HepG2 (cell line): ENCODE results near the gene PDZD7. TPM values are rescaled to one million over a fixed set of nuclear protein-coding genes. Genes with fewer than 3 reads are reported as not detected.

Source experiments
- ATF7-NPFF ChIP-seq: sonication (generic); formaldehyde crosslinking; IDR thresholded peaks from 2 replicates; pipeline ENCODE4 v1.8.1; 2023; ENCODE audit warnings: mild to moderate bottlenecking, low read depth, missing genetic modification reagents, moderate library complexity
- BRF2 ChIP-seq: sonication (generic); formaldehyde crosslinking; IDR thresholded peaks from 2 replicates; pipeline ENCODE4 v1.8.1; 2022; ENCODE audit warnings: mild to moderate bottlenecking, missing genetic modification reagents
- GABPA ChIP-seq, 2 experiments: IDR thresholded peaks; 2 replicates each; pipeline ENCODE4 v1.6.1; 2011 to 2016; ENCODE audit warnings: low read depth in 2 of 2, low read length in 1 of 2, missing biosample characterization in 1 of 2, missing genetic modification characterization in 1 of 2
- GPBP1L1 ChIP-seq: sonication (generic); formaldehyde crosslinking; IDR thresholded peaks from 2 replicates; pipeline ENCODE4 v1.5.0; 2020; ENCODE audit warnings: mild to moderate bottlenecking, missing genetic modification reagents
- GZF1 ChIP-seq: sonication (generic); formaldehyde crosslinking; IDR thresholded peaks from 2 replicates; pipeline ENCODE4 v1.5.1; 2020; ENCODE audit warnings: mild to moderate bottlenecking, missing genetic modification reagents
- HOXD1 ChIP-seq: sonication (generic); formaldehyde crosslinking; IDR thresholded peaks from 2 replicates; pipeline ENCODE4 v1.5.0; 2020; ENCODE audit warnings: missing genetic modification reagents
- IRF2 ChIP-seq: IDR thresholded peaks from 2 replicates; pipeline ENCODE4 v1.6.1; 2018; ENCODE audit warnings: missing genetic modification reagents, missing compliant biosample characterization
- KLF6 ChIP-seq: IDR thresholded peaks from 2 replicates; pipeline ENCODE4 v1.8.0; 2016; ENCODE audit warnings: missing biosample characterization, missing genetic modification reagents
- MBNL3 ChIP-seq: fragments of 250-450 bp; sonication (Bioruptor Pico); conservative IDR thresholded peaks from 2 replicates; pipeline ENCODE4 v1.8.0; 2022; ENCODE audit warnings: mild to moderate bottlenecking, inconsistent platforms
- PLRG1 ChIP-seq: fragments of 450-650 bp; conservative IDR thresholded peaks from 2 replicates; pipeline ENCODE4 v1.6.1; 2016
- RAD21 ChIP-seq: fragments of 450-650 bp; formaldehyde crosslinking; IDR thresholded peaks from 2 replicates; pipeline ENCODE4 v1.5.0; 2020; ENCODE audit warnings: mild to moderate bottlenecking
- REL ChIP-seq: sonication (generic); formaldehyde crosslinking; conservative IDR thresholded peaks from 2 replicates; pipeline ENCODE4 v1.8.0; 2022; ENCODE audit warnings: mild to moderate bottlenecking, missing genetic modification reagents, moderate library complexity
- TOE1 ChIP-seq: sonication (generic); formaldehyde crosslinking; IDR thresholded peaks from 2 replicates; pipeline ENCODE4 v1.4.0; 2020; ENCODE audit warnings: mild to moderate bottlenecking, missing genetic modification reagents
- XBP1 ChIP-seq: sonication (generic); formaldehyde crosslinking; IDR thresholded peaks from 2 replicates; pipeline ENCODE4 v1.5.0; 2020; ENCODE audit warnings: missing genetic modification reagents
- ZFP37 ChIP-seq: sonication (generic); formaldehyde crosslinking; IDR thresholded peaks from 2 replicates; pipeline ENCODE4 v1.4.0; 2020; ENCODE audit warnings: missing genetic modification reagents, borderline replicate concordance
- ZFY ChIP-seq: sonication (generic); formaldehyde crosslinking; IDR thresholded peaks from 2 replicates; pipeline ENCODE4 v1.4.0; 2020; ENCODE audit warnings: missing genetic modification reagents
- ZNF276 ChIP-seq: sonication (generic); formaldehyde crosslinking; IDR thresholded peaks from 2 replicates; pipeline ENCODE4 v1.4.0; 2020; ENCODE audit warnings: mild to moderate bottlenecking, low read depth, missing genetic modification reagents
- ZNF326 ChIP-seq: sonication (generic); formaldehyde crosslinking; IDR thresholded peaks from 2 replicates; pipeline ENCODE4 v1.4.0; 2020; ENCODE audit warnings: missing genetic modification reagents, borderline replicate concordance
- ZNF414 ChIP-seq: sonication (generic); formaldehyde crosslinking; IDR thresholded peaks from 2 replicates; pipeline ENCODE4 v1.5.0; 2020; ENCODE audit warnings: missing genetic modification reagents
- ZNF609 ChIP-seq: sonication (generic); formaldehyde crosslinking; IDR thresholded peaks from 2 replicates; pipeline ENCODE4 v1.4.0; 2020; ENCODE audit warnings: mild to moderate bottlenecking, missing genetic modification reagents, borderline replicate concordance
- polyA plus RNA-seq, 8 experiments: library from polyadenylated mRNA; depleted of rRNA in 3 of 8; stranded (reverse) in 7 of 8; unstranded in 1 of 8; fragments of >200 nt; fragmentation: Illumina TruSeq in 4 of 8; extraction: Trizol in 4 of 8; gene quantifications; 2 replicates each; pipeline versions ENCODE4 v1.2.1 to v1.2.3, GENCODE V29; 2011 to 2016; ENCODE audit warnings: low read depth in 4 of 8, missing spikeins in 1 of 8, mixed read lengths in 1 of 8; ENCODE audit not compliant: insufficient read depth in 1 of 8
- total RNA-seq, 5 experiments: library from RNA; depleted of rRNA; stranded (reverse); fragments of >200 nt; fragmentation: Illumina TruSeq; extraction: Trizol; gene quantifications; 2 replicates each; pipeline ENCODE4 v1.2.3, GENCODE V29; 2016; ENCODE audit warnings: low read depth in 1 of 5

PDZD7 gene
- total and polyA plus RNA-seq, 2 of the 13 experiments (the other 11 are each of a cell fraction or from before 2014, with no cell fraction given) = 0.58 to 0.73 TPM

GRCh38 chr10:101000127-101000914, 30.6 kb downstream of the PDZD7 start (continued):
- no peak for TF ChIP-seq ZNF609
- no peak for TF ChIP-seq KLF6 (CRISPR knock-in tag)
- no peak for TF ChIP-seq IRF2 (CRISPR knock-in tag)
- TF ChIP-seq ZNF276 = no peak
- no peak for TF ChIP-seq PLRG1
- no peak for TF ChIP-seq XBP1 (CRISPR knock-in tag)
- no peak for TF ChIP-seq MBNL3
- no peak for TF ChIP-seq GABPA (IDR thresholded peaks at IDR 0.05; ENCODE audit: low read depth, low read length)
- TF ChIP-seq GABPA (CRISPR knock-in tag; IDR thresholded peaks at IDR 0.05; ENCODE audit: low read depth) = no peak
- no peak for TF ChIP-seq BRF2 (CRISPR knock-in tag)
- TF ChIP-seq GZF1 (CRISPR knock-in tag) = no peak
- no peak for TF ChIP-seq RAD21 (CRISPR knock-in tag)
- no peak for TF ChIP-seq HOXD1 (CRISPR knock-in tag)
- TF ChIP-seq REL (CRISPR knock-in tag) = 0 out of 2 replicates have a peak, but pooled peaks have one; percentile 55
- peak; percentile 32; the same call in 1 of the 2 replicates for TF ChIP-seq ATF7-NPFF (CRISPR knock-in tag)
- no peak for TF ChIP-seq TOE1 (CRISPR knock-in tag)
- peak; percentile 15; the same call in 1 of the 2 replicates for TF ChIP-seq ZFY (CRISPR knock-in tag)
- no peak for TF ChIP-seq ZNF414 (CRISPR knock-in tag)
- TF ChIP-seq ZFP37 (CRISPR knock-in tag) = no peak
- TF ChIP-seq ZNF326 (CRISPR knock-in tag) = no peak
- TF ChIP-seq GPBP1L1 (CRISPR knock-in tag) = no peak
